Thoracic aorta (tissue), 2 donors: ENCODE results near the gene PGM5. TPM values are rescaled to one million over a fixed set of nuclear protein-coding genes. Genes with fewer than 3 reads are reported as not detected.

ENCODE experiments used
- ATAC-seq: fragments of 150-250 bp; one replicate; pipeline ENCODE4 v1.8.0; 2017; ENCODE audit warnings: low read depth; ENCODE audit not compliant: insufficient number of reproducible peaks, low FRiP score
- DNase-seq: peaks from one replicate; pipeline ENCODE4 v3.0.0-alpha.2; 2020; ENCODE audit warnings: low spot score
- H3K27ac ChIP-seq, 2 donors: fragments of 200-600 bp; sonication (generic); 1 replicate in 1 of 2; 2 replicates in 1 of 2; pipeline ENCODE4 v1.5.1; 2016; ENCODE audit warnings: mild to moderate bottlenecking in 2 of 2, moderate library complexity in 2 of 2
- H3K27me3 ChIP-seq: fragments of 200-600 bp; sonication (generic); replicated peaks from 2 replicates; pipeline ENCODE4 v1.6.0; 2016; ENCODE audit warnings: mild to moderate bottlenecking; ENCODE audit not compliant: insufficient read depth
- H3K36me3 ChIP-seq: fragments of 200-600 bp; sonication (generic); one replicate; pipeline ENCODE4 v1.5.1; 2016
- H3K4me1 ChIP-seq, 2 donors: fragments of 200-600 bp; sonication (generic); 1 replicate in 1 of 2; 2 replicates in 1 of 2; pipeline versions ENCODE4 v1.5.1 to v1.6.0; 2016; ENCODE audit warnings: low read depth in 2 of 2, mild to moderate bottlenecking in 1 of 2; ENCODE audit not compliant: control insufficient read depth in 1 of 2
- H3K4me3 ChIP-seq: fragments of 200-600 bp; sonication (generic); 2 replicates; pipeline ENCODE4 v1.5.1; 2016; ENCODE audit warnings: mild to moderate bottlenecking
- H3K9me3 ChIP-seq: fragments of 200-600 bp; sonication (generic); 2 replicates; pipeline ENCODE4 v1.5.1; 2016
- CTCF ChIP-seq: fragments of 200-600 bp; sonication (generic); IDR thresholded peaks from one replicate; pipeline ENCODE4 v1.5.1; 2019; ENCODE audit warnings: antibody characterized with exemption
- total RNA-seq, 2 donors: library from RNA; depleted of rRNA; stranded (reverse); fragments of >200 nt; gene quantifications; one replicate each; pipeline versions ENCODE4 v1.1.0 to v1.2.3, GENCODE V29; 2016

Gene PGM5
- total RNA-seq, 2 donors from 2014 or later: 79.3 to 94.1 TPM

- Histone ChIP-seq H3K9me3 (no peaks in the 10 kb centered on the region), H3K4me1 (peaks cover 0 to 5% of the 10 kb centered on the region in 2 donors), H3K36me3 (no peaks in the 10 kb centered on the region), H3K27ac (no peak overlapping the region), H3K4me3 (no peak overlapping the region), H3K27me3 (no peaks in the 10 kb centered on the region)
- no peak for TF ChIP-seq CTCF
- DNase-seq (no peak), ATAC-seq (no peak)
These were observed 199.2 kb downstream of the PGM5 start for GRCh38 chr9:68555437-68556150.

DNA sequence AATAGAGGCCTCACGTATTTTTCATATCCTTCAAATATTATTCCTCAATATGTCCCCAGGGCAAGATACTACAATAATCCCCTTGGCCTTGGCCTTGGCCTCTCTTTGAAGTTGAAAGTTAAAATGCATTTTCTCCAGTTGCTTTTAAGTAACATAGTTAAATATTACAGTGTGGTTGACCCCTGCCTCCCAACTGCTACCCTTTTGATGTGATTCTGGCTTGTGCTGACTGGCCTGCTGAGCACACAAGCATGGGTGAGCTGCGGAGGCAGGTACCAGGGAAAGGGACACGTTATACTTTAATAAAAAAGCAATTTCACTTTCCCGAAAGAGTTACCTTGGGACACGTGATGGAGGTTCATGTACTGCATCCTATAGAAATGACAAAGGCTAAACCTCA is 202.1 kb downstream of the PGM5 start:
- no peak for TF ChIP-seq CTCF
- no peaks in the 10 kb centered on the region for H3K9me3 ChIP-seq
- ATAC-seq (no peak), DNase-seq (no peak)
- no peaks in the 10 kb centered on the region for H3K27me3 ChIP-seq
- H3K4me1 ChIP-seq: peaks cover 0 to 5% of the 10 kb centered on the region in 2 donors
- no peak overlapping the region for H3K27ac ChIP-seq
- H3K4me3 ChIP-seq: no peak overlapping the region
- no peaks in the 10 kb centered on the region for H3K36me3 ChIP-seq

DNA sequence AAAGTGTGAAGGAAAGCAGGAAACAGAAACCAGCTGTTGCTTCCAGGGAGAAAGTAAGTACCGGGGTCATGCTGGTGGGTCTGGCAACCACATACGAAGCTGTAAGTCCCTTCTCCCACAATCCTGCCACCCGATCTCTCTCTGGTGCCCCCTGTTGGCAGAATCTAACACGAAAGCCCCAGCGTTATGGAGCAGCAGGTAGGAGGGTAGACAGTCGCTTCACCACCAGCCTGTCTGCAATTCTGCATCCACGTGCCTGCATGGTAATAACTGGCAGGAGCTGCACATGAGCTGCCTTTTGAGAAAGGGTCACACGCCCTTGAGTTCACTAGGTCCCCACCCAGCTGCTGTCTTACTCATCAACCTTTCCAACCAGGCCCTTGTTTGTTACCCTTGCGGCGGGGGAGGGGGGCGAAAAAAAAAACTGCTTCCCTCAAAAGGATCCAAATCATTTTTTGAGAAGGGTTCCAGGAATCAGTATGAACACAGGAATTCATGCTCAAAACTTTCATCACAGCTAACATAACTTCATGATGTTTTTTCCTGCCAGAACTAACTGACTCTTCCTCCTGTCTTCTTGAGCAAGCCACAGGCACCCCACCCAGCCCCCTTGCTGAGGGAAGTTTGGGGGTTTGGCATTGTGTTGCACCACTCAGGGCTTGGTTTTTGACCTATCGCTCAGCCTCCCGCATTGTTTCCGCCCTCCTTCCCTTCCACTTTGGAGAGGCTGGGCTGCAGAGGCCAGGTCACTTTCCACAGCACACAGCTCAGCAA is 203.8 kb downstream of the PGM5 start:
- Histone ChIP-seq H3K27ac (no peak overlapping the region), H3K4me3 (peak overlapping the region; percentile 10), H3K36me3 (no peaks in the 10 kb centered on the region), H3K27me3 (no peaks in the 10 kb centered on the region), H3K9me3 (no peaks in the 10 kb centered on the region), H3K4me1 (peaks cover 0 to 10% of the 10 kb centered on the region in 2 donors)
- peak; percentile 29 for TF ChIP-seq CTCF
- ATAC-seq (no peak), DNase-seq (peak; percentile 15)

DNA sequence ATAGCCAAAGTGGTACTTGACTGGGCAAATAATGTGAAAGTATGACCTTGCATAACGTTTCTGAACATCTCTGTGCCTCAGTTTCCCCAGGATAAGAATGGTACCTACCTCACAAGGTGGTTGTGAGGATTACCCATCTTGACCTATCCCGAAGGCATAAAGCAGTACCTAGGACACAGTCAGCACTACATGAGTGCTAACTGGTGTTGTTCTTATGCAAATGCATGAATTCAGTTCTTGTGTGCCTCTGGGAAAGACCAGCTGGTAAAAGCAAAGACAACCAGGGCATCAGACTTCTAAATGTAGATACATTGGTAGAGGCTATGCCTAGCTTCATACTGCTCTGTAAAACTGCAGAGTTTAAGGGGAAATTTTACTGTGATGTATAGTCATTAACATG is 206.1 kb downstream of the PGM5 start:
- Histone ChIP-seq H3K4me1 (peaks cover 1 to 10% of the 10 kb centered on the region in 2 donors), H3K27ac (no peak overlapping the region), H3K27me3 (no peaks in the 10 kb centered on the region), H3K36me3 (no peaks in the 10 kb centered on the region), H3K9me3 (no peaks in the 10 kb centered on the region), H3K4me3 (no peak overlapping the region)
- no peak for DNase-seq
- TF ChIP-seq CTCF: no peak
- ATAC-seq: no peak

GRCh38 chr9:68567565-68567964 is 211.2 kb downstream of the PGM5 start:
- ATAC-seq: no peak
- H3K27ac ChIP-seq: peak overlapping the region in 1 of 2 donors; percentile 11
- no peak for TF ChIP-seq CTCF

More at GRCh38 chr9:68567565-68567964, 211.2 kb downstream of the PGM5 start:
- DNase-seq: no peak
- Histone ChIP-seq H3K4me1 (peaks cover 5 to 7% of the 10 kb centered on the region in 2 donors), H3K36me3 (no peaks in the 10 kb centered on the region), H3K9me3 (no peaks in the 10 kb centered on the region), H3K27me3 (no peaks in the 10 kb centered on the region), H3K4me3 (no peak overlapping the region)
